HEK293 (cell line): ENCODE results near the gene RNF169.
A peak's percentile ranks its signal among the peaks of the same experiment; 100 is the strongest.

ENCODE experiments used
- HOXA7 ChIP-seq: sonication (generic); formaldehyde crosslinking; IDR thresholded peaks from 2 replicates; pipeline ENCODE4 v1.8.1; 2022; ENCODE audit warnings: missing genetic modification reagents, borderline replicate concordance
- IKZF3 ChIP-seq: fragments of 450-650 bp; IDR thresholded peaks from 2 replicates; pipeline ENCODE4 v1.5.0; 2018; ENCODE audit warnings: missing biosample characterization, mild to moderate bottlenecking, missing genetic modification characterization, moderate library complexity
- OVOL3 ChIP-seq: fragments of 450-650 bp; formaldehyde crosslinking; IDR thresholded peaks from 2 replicates; pipeline ENCODE4 v1.5.1; 2016; ENCODE audit warnings: missing biosample characterization, missing genetic modification characterization
- RBAK ChIP-seq: fragments of 450-650 bp; formaldehyde crosslinking; IDR thresholded peaks from 2 replicates; pipeline ENCODE4 v1.5.1; 2016; ENCODE audit warnings: missing biosample characterization, missing genetic modification characterization
- SP2 ChIP-seq: fragments of 450-650 bp; formaldehyde crosslinking; IDR thresholded peaks from 2 replicates; pipeline ENCODE4 v1.5.1; 2016; ENCODE audit warnings: missing biosample characterization, missing genetic modification characterization
- ZBTB17 ChIP-seq: fragments of 450-650 bp; formaldehyde crosslinking; IDR thresholded peaks from 2 replicates; pipeline ENCODE4 v1.5.1; 2016; ENCODE audit warnings: missing biosample characterization, missing genetic modification characterization
- ZBTB20 ChIP-seq: fragments of 450-650 bp; formaldehyde crosslinking; IDR thresholded peaks from 2 replicates; pipeline ENCODE4 v1.5.1; 2016; ENCODE audit warnings: missing biosample characterization, missing genetic modification characterization
- ZFHX2 ChIP-seq: fragments of 450-650 bp; formaldehyde crosslinking; conservative IDR thresholded peaks from 2 replicates; pipeline ENCODE4 v1.5.1; 2016; ENCODE audit warnings: missing biosample characterization, missing genetic modification characterization
- ZFP41 ChIP-seq: fragments of 450-650 bp; formaldehyde crosslinking; IDR thresholded peaks from 2 replicates; pipeline ENCODE4 v1.5.1; 2016; ENCODE audit warnings: missing biosample characterization, missing genetic modification characterization, borderline replicate concordance
- ZNF114 ChIP-seq: fragments of 450-650 bp; formaldehyde crosslinking; IDR thresholded peaks from 2 replicates; pipeline ENCODE4 v1.5.0; 2017; ENCODE audit warnings: missing biosample characterization, missing genetic modification characterization
- ZNF157 ChIP-seq: fragments of 450-650 bp; formaldehyde crosslinking; IDR thresholded peaks from 2 replicates; pipeline ENCODE4 v1.5.1; 2016; ENCODE audit warnings: missing biosample characterization, missing genetic modification characterization
- ZNF169 ChIP-seq: fragments of 450-650 bp; formaldehyde crosslinking; IDR thresholded peaks from 2 replicates; pipeline ENCODE4 v1.5.1; 2016; ENCODE audit warnings: missing biosample characterization, missing genetic modification characterization
- ZNF19 ChIP-seq: fragments of 450-650 bp; formaldehyde crosslinking; IDR thresholded peaks from 2 replicates; pipeline ENCODE4; 2016; ENCODE audit warnings: missing biosample characterization, missing genetic modification characterization, low read depth
- ZNF239 ChIP-seq: fragments of 450-650 bp; formaldehyde crosslinking; IDR thresholded peaks from 2 replicates; pipeline ENCODE4 v1.5.1; 2016; ENCODE audit warnings: missing biosample characterization, missing genetic modification characterization
- ZNF324 ChIP-seq: fragments of 450-650 bp; formaldehyde crosslinking; IDR thresholded peaks from 2 replicates; pipeline ENCODE4 v1.5.1; 2016; ENCODE audit warnings: missing biosample characterization, missing genetic modification characterization
- ZNF350 ChIP-seq: fragments of 450-650 bp; formaldehyde crosslinking; IDR thresholded peaks from 2 replicates; pipeline ENCODE4 v1.5.0; 2017; ENCODE audit warnings: missing biosample characterization, mild to moderate bottlenecking, missing genetic modification characterization
- ZNF354C ChIP-seq: fragments of 450-650 bp; formaldehyde crosslinking; IDR thresholded peaks from 2 replicates; pipeline ENCODE4 v1.5.1; 2016; ENCODE audit warnings: missing biosample characterization, missing genetic modification characterization, low read depth, borderline replicate concordance
- ZNF362 ChIP-seq: fragments of 450-650 bp; formaldehyde crosslinking; IDR thresholded peaks from 2 replicates; pipeline ENCODE4 v1.5.1; 2016; ENCODE audit warnings: missing biosample characterization, missing genetic modification characterization
- ZNF501 ChIP-seq: fragments of 450-650 bp; formaldehyde crosslinking; IDR thresholded peaks from 2 replicates; pipeline ENCODE4 v1.5.1; 2016; ENCODE audit warnings: missing biosample characterization, missing genetic modification characterization
- ZNF521 ChIP-seq: fragments of 450-650 bp; formaldehyde crosslinking; IDR thresholded peaks from 2 replicates; pipeline ENCODE4 v1.5.1; 2017; ENCODE audit warnings: missing biosample characterization, mild to moderate bottlenecking, missing genetic modification characterization
- ZNF600 ChIP-seq: fragments of 450-650 bp; formaldehyde crosslinking; IDR thresholded peaks from 2 replicates; pipeline ENCODE4 v1.5.1; 2016; ENCODE audit warnings: missing biosample characterization, missing genetic modification characterization
- ZNF610 ChIP-seq: fragments of 450-650 bp; formaldehyde crosslinking; IDR thresholded peaks from 2 replicates; pipeline ENCODE4 v1.5.1; 2016; ENCODE audit warnings: missing biosample characterization, missing genetic modification characterization, borderline replicate concordance
- ZNF624 ChIP-seq: fragments of 450-650 bp; formaldehyde crosslinking; IDR thresholded peaks from 2 replicates; pipeline ENCODE4 v1.5.1; 2017; ENCODE audit warnings: missing biosample characterization, missing genetic modification characterization
- ZNF654 ChIP-seq: fragments of 450-650 bp; formaldehyde crosslinking; IDR thresholded peaks from 2 replicates; pipeline ENCODE4 v1.5.1; 2016; ENCODE audit warnings: low read depth, missing biosample characterization, missing genetic modification characterization
- ZNF660 ChIP-seq: fragments of 450-650 bp; IDR thresholded peaks from 2 replicates; pipeline ENCODE4 v1.5.1; 2018; ENCODE audit warnings: missing biosample characterization, mild to moderate bottlenecking, missing genetic modification characterization
- ZNF707 ChIP-seq: fragments of 450-650 bp; formaldehyde crosslinking; IDR thresholded peaks from 2 replicates; pipeline ENCODE4 v1.5.1; 2016; ENCODE audit warnings: missing biosample characterization, missing genetic modification characterization
- ZNF791 ChIP-seq: fragments of 450-650 bp; formaldehyde crosslinking; IDR thresholded peaks from 2 replicates; pipeline ENCODE4 v1.5.1; 2016; ENCODE audit warnings: missing biosample characterization, missing genetic modification characterization
- ZNF837 ChIP-seq: fragments of 450-650 bp; formaldehyde crosslinking; IDR thresholded peaks from 2 replicates; pipeline ENCODE4 v1.5.1; 2016; ENCODE audit warnings: missing biosample characterization, missing genetic modification characterization
- ZSCAN16 ChIP-seq: fragments of 450-650 bp; formaldehyde crosslinking; IDR thresholded peaks from 2 replicates; pipeline ENCODE4 v1.5.1; 2016; ENCODE audit warnings: missing biosample characterization, missing genetic modification characterization
- ZSCAN18 ChIP-seq: fragments of 450-650 bp; formaldehyde crosslinking; IDR thresholded peaks from 2 replicates; pipeline ENCODE4 v1.5.1; 2016; ENCODE audit warnings: missing biosample characterization, missing genetic modification characterization
- ZSCAN23 ChIP-seq: fragments of 450-650 bp; formaldehyde crosslinking; IDR thresholded peaks from 2 replicates; pipeline ENCODE4 v1.5.1; 2016; ENCODE audit warnings: missing biosample characterization, missing genetic modification characterization
- TF ChIP-seq, protein P1 (sequence below): fragments of 450-650 bp; formaldehyde crosslinking; IDR thresholded peaks from 2 replicates; pipeline ENCODE4 v1.5.1; 2016; ENCODE audit warnings: missing biosample characterization, missing genetic modification characterization
- TF ChIP-seq, protein P2 (sequence below): fragments of 450-650 bp; formaldehyde crosslinking; IDR thresholded peaks from 2 replicates; pipeline ENCODE4 v1.5.1; 2016; ENCODE audit warnings: missing biosample characterization, missing genetic modification characterization
- TF ChIP-seq, protein P3 (sequence below): fragments of 450-650 bp; formaldehyde crosslinking; IDR thresholded peaks from 2 replicates; pipeline ENCODE4 v1.5.1; 2016; ENCODE audit warnings: missing biosample characterization, missing genetic modification characterization
- TF ChIP-seq, protein P4 (sequence below): fragments of 450-650 bp; formaldehyde crosslinking; IDR thresholded peaks from 2 replicates; pipeline ENCODE4 v1.5.1; 2016; ENCODE audit warnings: missing biosample characterization, missing genetic modification characterization

Gene RNF169

DNA sequence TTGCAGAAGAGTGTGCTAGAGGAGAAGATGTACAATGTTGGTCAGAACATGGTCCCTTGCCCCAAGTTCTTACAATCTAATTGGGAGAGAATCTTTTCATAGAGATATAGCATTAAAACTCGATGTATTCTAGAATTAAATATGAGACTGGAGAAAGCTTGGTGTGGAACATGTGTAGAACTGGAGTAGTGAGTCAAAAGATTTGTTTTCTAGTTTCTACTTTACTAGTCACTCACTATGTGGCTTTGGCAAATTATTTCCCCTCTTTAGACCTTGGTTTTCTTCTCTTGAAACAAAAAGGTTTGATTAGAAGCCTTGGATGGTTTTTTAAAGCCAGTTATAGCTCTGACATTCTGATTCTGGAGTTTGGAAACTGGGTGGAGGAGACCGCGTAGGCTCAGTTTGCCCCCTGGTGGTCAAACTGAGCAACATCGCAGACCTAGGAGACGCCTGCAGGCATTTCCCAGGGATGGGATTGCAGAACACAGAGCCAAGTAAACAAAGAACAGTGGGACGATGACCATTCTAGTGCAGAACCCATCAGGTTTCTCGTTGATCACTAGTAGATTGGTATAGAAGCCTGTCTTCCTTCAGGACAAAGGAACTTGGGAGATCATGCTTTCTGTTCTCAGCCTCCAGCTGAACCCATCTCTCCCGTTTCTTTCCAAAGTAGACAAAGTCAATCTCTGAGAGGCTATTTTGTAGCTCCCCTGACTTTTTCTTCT lies 8.9 kb upstream of the RNF169 start (continued):
- TF ChIP-seq, protein P1, sequence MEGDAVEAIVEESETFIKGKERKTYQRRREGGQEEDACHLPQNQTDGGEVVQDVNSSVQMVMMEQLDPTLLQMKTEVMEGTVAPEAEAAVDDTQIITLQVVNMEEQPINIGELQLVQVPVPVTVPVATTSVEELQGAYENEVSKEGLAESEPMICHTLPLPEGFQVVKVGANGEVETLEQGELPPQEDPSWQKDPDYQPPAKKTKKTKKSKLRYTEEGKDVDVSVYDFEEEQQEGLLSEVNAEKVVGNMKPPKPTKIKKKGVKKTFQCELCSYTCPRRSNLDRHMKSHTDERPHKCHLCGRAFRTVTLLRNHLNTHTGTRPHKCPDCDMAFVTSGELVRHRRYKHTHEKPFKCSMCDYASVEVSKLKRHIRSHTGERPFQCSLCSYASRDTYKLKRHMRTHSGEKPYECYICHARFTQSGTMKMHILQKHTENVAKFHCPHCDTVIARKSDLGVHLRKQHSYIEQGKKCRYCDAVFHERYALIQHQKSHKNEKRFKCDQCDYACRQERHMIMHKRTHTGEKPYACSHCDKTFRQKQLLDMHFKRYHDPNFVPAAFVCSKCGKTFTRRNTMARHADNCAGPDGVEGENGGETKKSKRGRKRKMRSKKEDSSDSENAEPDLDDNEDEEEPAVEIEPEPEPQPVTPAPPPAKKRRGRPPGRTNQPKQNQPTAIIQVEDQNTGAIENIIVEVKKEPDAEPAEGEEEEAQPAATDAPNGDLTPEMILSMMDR (tag by site-specific recombination), result peak; percentile 44; the same call in 1 of the 2 replicates
- TF ChIP-seq ZNF600 (tag by site-specific recombination) (no peak), ZNF660 (no peak), ZNF157 (no peak), ZNF169 (tag by site-specific recombination) (no peak), ZNF707 (tag by site-specific recombination) (no peak), ZNF114 (tag by site-specific recombination) (no peak), ZNF610 (no peak), ZBTB17 (tag by site-specific recombination) (peak; percentile 94), ZNF239 (tag by site-specific recombination) (no peak), ZNF19 (tag by site-specific recombination) (no peak), RBAK (tag by site-specific recombination) (no peak), ZSCAN23 (tag by site-specific recombination) (no peak), SP2 (tag by site-specific recombination) (no peak), ZFHX2 (tag by site-specific recombination) (no peak), ZNF654 (tag by site-specific recombination) (peak; percentile 51), ZNF350 (tag by site-specific recombination) (no peak), ZBTB20 (tag by site-specific recombination) (peak; percentile 73), HOXA7 (CRISPR knock-in tag) (no peak), IKZF3 (tag by site-specific recombination) (peak; percentile 77), ZNF501 (tag by site-specific recombination) (no peak), ZNF362 (tag by site-specific recombination) (no peak), ZSCAN16 (tag by site-specific recombination) (no peak), ZNF837 (tag by site-specific recombination) (no peak), ZNF354C (tag by site-specific recombination) (no peak), ZNF324 (no peak), ZNF521 (tag by site-specific recombination) (no peak), ZNF791 (tag by site-specific recombination) (no peak), ZFP41 (tag by site-specific recombination) (no peak), ZNF624 (no peak), ZSCAN18 (tag by site-specific recombination) (no peak), OVOL3 (tag by site-specific recombination) (no peak)
- TF ChIP-seq, protein P2, sequence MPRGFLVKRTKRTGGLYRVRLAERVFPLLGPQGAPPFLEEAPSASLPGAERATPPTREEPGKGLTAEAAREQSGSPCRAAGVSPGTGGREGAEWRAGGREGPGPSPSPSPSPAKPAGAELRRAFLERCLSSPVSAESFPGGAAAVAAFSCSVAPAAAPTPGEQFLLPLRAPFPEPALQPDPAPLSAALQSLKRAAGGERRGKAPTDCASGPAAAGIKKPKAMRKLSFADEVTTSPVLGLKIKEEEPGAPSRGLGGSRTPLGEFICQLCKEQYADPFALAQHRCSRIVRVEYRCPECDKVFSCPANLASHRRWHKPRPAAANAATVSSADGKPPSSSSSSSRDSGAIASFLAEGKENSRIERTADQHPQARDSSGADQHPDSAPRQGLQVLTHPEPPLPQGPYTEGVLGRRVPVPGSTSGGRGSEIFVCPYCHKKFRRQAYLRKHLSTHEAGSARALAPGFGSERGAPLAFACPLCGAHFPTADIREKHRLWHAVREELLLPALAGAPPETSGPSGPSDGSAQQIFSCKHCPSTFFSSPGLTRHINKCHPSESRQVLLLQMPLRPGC, result no peak
- TF ChIP-seq, protein P3, sequence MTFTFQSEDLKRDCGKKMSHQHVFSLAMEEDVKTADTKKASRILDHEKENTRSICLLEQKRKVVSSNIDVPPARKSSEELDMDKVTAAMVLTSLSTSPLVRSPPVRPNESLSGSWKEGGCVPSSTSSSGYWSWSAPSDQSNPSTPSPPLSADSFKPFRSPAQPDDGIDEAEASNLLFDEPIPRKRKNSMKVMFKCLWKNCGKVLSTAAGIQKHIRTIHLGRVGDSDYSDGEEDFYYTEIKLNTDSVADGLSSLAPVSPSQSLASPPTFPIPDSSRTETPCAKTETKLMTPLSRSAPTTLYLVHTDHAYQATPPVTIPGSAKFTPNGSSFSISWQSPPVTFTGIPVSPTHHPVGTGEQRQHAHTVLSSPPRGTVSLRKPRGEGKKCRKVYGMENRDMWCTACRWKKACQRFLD (tag by site-specific recombination), result no peak
- TF ChIP-seq, protein P4, sequence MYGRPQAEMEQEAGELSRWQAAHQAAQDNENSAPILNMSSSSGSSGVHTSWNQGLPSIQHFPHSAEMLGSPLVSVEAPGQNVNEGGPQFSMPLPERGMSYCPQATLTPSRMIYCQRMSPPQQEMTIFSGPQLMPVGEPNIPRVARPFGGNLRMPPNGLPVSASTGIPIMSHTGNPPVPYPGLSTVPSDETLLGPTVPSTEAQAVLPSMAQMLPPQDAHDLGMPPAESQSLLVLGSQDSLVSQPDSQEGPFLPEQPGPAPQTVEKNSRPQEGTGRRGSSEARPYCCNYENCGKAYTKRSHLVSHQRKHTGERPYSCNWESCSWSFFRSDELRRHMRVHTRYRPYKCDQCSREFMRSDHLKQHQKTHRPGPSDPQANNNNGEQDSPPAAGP (tag by site-specific recombination), result no peak
